ENCODE data around the gene GPR55.

- no peak for TF ChIP-seq CTCF (tag by site-specific recombination; IDR thresholded peaks at IDR 0.05)
- no peak for TF ChIP-seq ZNF19 (tag by site-specific recombination; IDR thresholded peaks at IDR 0.05; ENCODE audit: low read depth)
- TF ChIP-seq KLF1 (tag by site-specific recombination; IDR thresholded peaks at IDR 0.05) = no peak
- no peak for TF ChIP-seq ZNF623 (tag by site-specific recombination; IDR thresholded peaks at IDR 0.05)
- TF ChIP-seq ZNF449 (tag by site-specific recombination; IDR thresholded peaks at IDR 0.05) = no peak
- TF ChIP-seq ZNF596 (tag by site-specific recombination; IDR thresholded peaks at IDR 0.05) = no peak
- no peak for TF ChIP-seq ZNF654 (tag by site-specific recombination; IDR thresholded peaks at IDR 0.05; ENCODE audit: low read depth)
- TF ChIP-seq ZBTB49 (tag by site-specific recombination; IDR thresholded peaks at IDR 0.05; ENCODE audit: low read depth) = no peak
- no peak for TF ChIP-seq KLF7 (tag by site-specific recombination; IDR thresholded peaks at IDR 0.05; ENCODE audit: borderline replicate concordance)
- no peak for TF ChIP-seq ZNF433 (tag by site-specific recombination; IDR thresholded peaks at IDR 0.05; ENCODE audit: low read depth)
- no peak for TF ChIP-seq REST (tag by site-specific recombination; IDR thresholded peaks at IDR 0.05)
- no peak for TF ChIP-seq ZNF416 (tag by site-specific recombination; IDR thresholded peaks at IDR 0.05)
These were observed 21.6 kb downstream of the GPR55 start for GRCh38 chr2:230903231-230904150.
